HepG2 (cell line): ENCODE results near the gene ZNF490. TPM values are rescaled to one million over a fixed set of nuclear protein-coding genes. Genes with fewer than 3 reads are reported as not detected.

Experiments
- ATAC-seq: fragments of 200-7000 bp; cut with Tn5 transposase; 3 replicates; pipeline ENCODE4 v1.9.1; 2020; ENCODE audit warnings: mild to moderate bottlenecking, moderate library complexity
- BruUV-seq: library from RNA; stranded (reverse); fragments of 400-500 nt; replicated peaks from 2 replicates; lab custom pipeline; 2021; lab: Mats Ljungman, UMichigan
- CTCF ChIA-PET: fragments of 300-600 bp; formaldehyde crosslinking; extraction: SDS; loops from one replicate; lab custom pipeline; 2021; ENCODE audit warnings: low total read pairs, inconsistent platforms, low intra/inter-chr PET ratio; lab: Yijun Ruan, JAX
- POLR2A ChIA-PET: fragments of 350-600 bp; sonication (Branson Sonifier 250); formaldehyde crosslinking; loops from one replicate; lab custom pipeline; 2020; ENCODE audit warnings: antibody characterized with exemption, inconsistent platforms; lab: Yijun Ruan, JAX
- DNase-seq: peaks from one replicate; pipeline ENCODE4 v3.0.0-alpha.2; 2015; ENCODE audit warnings: low spot score
- FAIRE-seq: peaks from 3 replicates; lab custom pipeline; 2011; peaks lifted over from hg19 to GRCh38; lab: Jason Lieb, UNC
- H2AFZ ChIP-seq: one replicate; pipeline ENCODE4 v1.6.1; 2011; ENCODE audit warnings: low read length, inconsistent platforms
- H3K27ac ChIP-seq: fragments of 300-600 bp; 3 replicates; pipeline ENCODE4 v1.8.0; 2011; ENCODE audit warnings: mixed run types, mild to moderate bottlenecking, mixed read lengths, low read length, inconsistent platforms; ENCODE audit not compliant: insufficient read depth; ENCODE audit errors: extremely low read length
- H3K27me3 ChIP-seq, 2 experiments: fragments of 200-600 bp in 1 of 2; 2 replicates in 1 of 2; 3 replicates in 1 of 2; pipeline versions ENCODE4 v1.6.0 to v1.8.0; 2011; ENCODE audit warnings: low read length in 2 of 2, mild to moderate bottlenecking in 2 of 2, moderate library complexity in 2 of 2, inconsistent platforms in 1 of 2; ENCODE audit not compliant: insufficient read depth in 2 of 2, control insufficient read depth in 1 of 2
- H3K36me3 ChIP-seq, 2 experiments: fragments of 200-600 bp in 1 of 2; replicated peaks in 1 of 2; 2 replicates in 1 of 2; 3 replicates in 1 of 2; pipeline versions ENCODE4 v1.5.1 to v1.8.0; 2011; ENCODE audit warnings: low read length in 2 of 2, inconsistent platforms in 1 of 2; ENCODE audit not compliant: insufficient read depth in 2 of 2, control insufficient read depth in 1 of 2
- H3K4me1 ChIP-seq: 2 replicates; pipeline ENCODE4 v1.5.1; 2012; ENCODE audit warnings: low read length, inconsistent platforms; ENCODE audit not compliant: insufficient read depth
- H3K4me2 ChIP-seq: 2 replicates; pipeline ENCODE4 v1.6.0; 2011; ENCODE audit warnings: low read depth, low read length, inconsistent platforms
- H3K4me3 ChIP-seq, 3 experiments: fragments of 200-600 bp in 1 of 3; sonication (generic), shearing (Covaris generic) in 1 of 3; replicated peaks in 1 of 3; 2 replicates each; pipeline ENCODE4 v1.5.1; 2011 to 2016; ENCODE audit warnings: low read length in 3 of 3, inconsistent platforms in 2 of 3, low read depth in 2 of 3, mild to moderate bottlenecking in 2 of 3, control low read depth in 1 of 3, mixed read lengths in 1 of 3; ENCODE audit not compliant: insufficient read depth in 1 of 3
- H3K79me2 ChIP-seq: one replicate; pipeline ENCODE4 v1.6.1; 2011; ENCODE audit warnings: low read length, inconsistent platforms; ENCODE audit not compliant: insufficient read depth
- H3K9ac ChIP-seq: 2 replicates; pipeline ENCODE4 v1.6.0; 2011; ENCODE audit warnings: mild to moderate bottlenecking, low read depth, low read length, inconsistent platforms; ENCODE audit not compliant: insufficient read depth
- H3K9me3 ChIP-seq: 2 replicates; pipeline ENCODE4 v1.5.1; 2012; ENCODE audit warnings: mild to moderate bottlenecking, low read length
- H4K20me1 ChIP-seq: 2 replicates; pipeline ENCODE4 v1.6.0; 2011; ENCODE audit warnings: inconsistent platforms, mild to moderate bottlenecking, low read length, moderate library complexity; ENCODE audit not compliant: insufficient read depth
- AGO1 ChIP-seq: fragments of 200-400 bp; formaldehyde crosslinking; IDR thresholded peaks from 2 replicates; pipeline ENCODE4 v1.6.1; 2017; ENCODE audit warnings: mild to moderate bottlenecking, low read depth, low read length, moderate library complexity; ENCODE audit not compliant: poor library complexity, severe bottlenecking
- IRF2 ChIP-seq: IDR thresholded peaks from 2 replicates; pipeline ENCODE4 v1.6.1; 2018; ENCODE audit warnings: missing genetic modification reagents, missing compliant biosample characterization
- KIAA2018 ChIP-seq: sonication (generic); formaldehyde crosslinking; IDR thresholded peaks from 2 replicates; pipeline ENCODE4 v1.5.0; 2020; ENCODE audit warnings: mild to moderate bottlenecking, missing genetic modification reagents, borderline replicate concordance
- MAF1 ChIP-seq: sonication (generic); formaldehyde crosslinking; IDR thresholded peaks from 2 replicates; pipeline ENCODE4 v1.5.0; 2020; ENCODE audit warnings: missing genetic modification reagents, borderline replicate concordance
- ONECUT2 ChIP-seq: sonication (generic); formaldehyde crosslinking; IDR thresholded peaks from 2 replicates; pipeline ENCODE4 v1.4.0; 2020; ENCODE audit warnings: missing genetic modification reagents
- SCMH1 ChIP-seq: sonication (generic); formaldehyde crosslinking; IDR thresholded peaks from 2 replicates; pipeline ENCODE4 v1.9.0; 2021; ENCODE audit warnings: missing genetic modification reagents, mild to moderate bottlenecking, borderline replicate concordance
- ZFAT ChIP-seq: sonication (generic); formaldehyde crosslinking; conservative IDR thresholded peaks from 2 replicates; pipeline ENCODE4 v1.8.1; 2023; ENCODE audit warnings: missing genetic modification reagents, inconsistent platforms
- ZNF234 ChIP-seq: sonication (generic); formaldehyde crosslinking; conservative IDR thresholded peaks from 2 replicates; pipeline ENCODE4 v1.5.1; 2020; ENCODE audit warnings: mild to moderate bottlenecking, missing genetic modification reagents
- ZNF496 ChIP-seq: sonication (generic); formaldehyde crosslinking; IDR thresholded peaks from 2 replicates; pipeline ENCODE4 v1.8.1; 2023; ENCODE audit warnings: mild to moderate bottlenecking, moderate library complexity, missing genetic modification reagents; ENCODE audit not compliant: insufficient replicate concordance
- WGBS: methylation state at CpG from one replicate; pipeline ENCODE4 v1.1.6; 2017; ENCODE audit warnings: low lambda C conversion rate; 5-methylcytosine and 5-hydroxymethylcytosine counted together
- in situ Hi-C: cut with HindIII; loops from 2 replicates; pipeline ENCODE4 v1.10.0; 2017; ENCODE audit warnings: low pct_unique_long_range_greater_than_20kb; ENCODE audit not compliant: extremely low pct_ligation_motif_present
- intact Hi-C: fragments of 100-400 bp; cut with micrococcal nuclease; formaldehyde crosslinking; loops from one replicate; pipeline ENCODE4 v1.10.0; 2022; ENCODE audit not compliant: unreplicated experiment
- polyA plus RNA-seq, 8 experiments: library from polyadenylated mRNA; depleted of rRNA in 3 of 8; stranded (reverse) in 7 of 8; unstranded in 1 of 8; fragments of >200 nt; fragmentation: Illumina TruSeq in 4 of 8; extraction: Trizol in 4 of 8; gene quantifications; 2 replicates each; pipeline versions ENCODE4 v1.2.1 to v1.2.3, GENCODE V29; 2011 to 2016; ENCODE audit warnings: low read depth in 4 of 8, missing spikeins in 1 of 8, mixed read lengths in 1 of 8; ENCODE audit not compliant: insufficient read depth in 1 of 8
- total RNA-seq, 5 experiments: library from RNA; depleted of rRNA; stranded (reverse); fragments of >200 nt; fragmentation: Illumina TruSeq; extraction: Trizol; gene quantifications; 2 replicates each; pipeline ENCODE4 v1.2.3, GENCODE V29; 2016; ENCODE audit warnings: low read depth in 1 of 5
- TF ChIP-seq, protein P1 (sequence below), 2 experiments: sonication (generic) in 1 of 2; formaldehyde crosslinking in 1 of 2; IDR thresholded peaks; 2 replicates each; pipeline versions ENCODE4 v1.5.1 to v1.6.1; 2011 to 2020; ENCODE audit warnings: borderline replicate concordance in 1 of 2, low read depth in 1 of 2, low read length in 1 of 2, mild to moderate bottlenecking in 1 of 2, missing genetic modification reagents in 1 of 2, moderate library complexity in 1 of 2
- TF ChIP-seq, protein P2 (sequence below): sonication (generic); formaldehyde crosslinking; IDR thresholded peaks from 2 replicates; pipeline ENCODE4 v1.5.0; 2020; ENCODE audit warnings: mild to moderate bottlenecking, missing genetic modification reagents

Gene ZNF490
- total and polyA plus RNA-seq, 2 of the 13 experiments (the other 11 are each of a cell fraction or from before 2014, with no cell fraction given), result 1.3 to 2.9 TPM

- no peak overlapping the region for H2AFZ ChIP-seq
- ATAC-seq, result no peak
- no peak for FAIRE-seq
- intact Hi-C loops (no loop called here), in situ Hi-C loops (no loop called here)
- H3K27ac ChIP-seq, result no peak overlapping the region
- no peaks in the 10 kb centered on the region for H3K27me3 ChIP-seq
- 87% methylated on average over 6 of the region's 6 CpGs for WGBS
- no peaks in the 10 kb centered on the region for H3K79me2 ChIP-seq
- H3K4me2 ChIP-seq, result no peak overlapping the region
- no peaks in the 10 kb centered on the region for H4K20me1 ChIP-seq
- TF ChIP-seq, protein P1, sequence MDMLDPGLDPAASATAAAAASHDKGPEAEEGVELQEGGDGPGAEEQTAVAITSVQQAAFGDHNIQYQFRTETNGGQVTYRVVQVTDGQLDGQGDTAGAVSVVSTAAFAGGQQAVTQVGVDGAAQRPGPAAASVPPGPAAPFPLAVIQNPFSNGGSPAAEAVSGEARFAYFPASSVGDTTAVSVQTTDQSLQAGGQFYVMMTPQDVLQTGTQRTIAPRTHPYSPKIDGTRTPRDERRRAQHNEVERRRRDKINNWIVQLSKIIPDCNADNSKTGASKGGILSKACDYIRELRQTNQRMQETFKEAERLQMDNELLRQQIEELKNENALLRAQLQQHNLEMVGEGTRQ (IDR thresholded peaks at IDR 0.05; ENCODE audit: low read depth, low read length), result no peak
- TF ChIP-seq, protein P1 (CRISPR knock-in tag; IDR thresholded peaks at IDR 0.05; ENCODE audit: borderline replicate concordance), result no peak
- no peak for TF ChIP-seq ZNF234
- no peak for TF ChIP-seq ZFAT
- TF ChIP-seq AGO1, result no peak
- no peak for TF ChIP-seq IRF2 (CRISPR knock-in tag)
- TF ChIP-seq, protein P2, sequence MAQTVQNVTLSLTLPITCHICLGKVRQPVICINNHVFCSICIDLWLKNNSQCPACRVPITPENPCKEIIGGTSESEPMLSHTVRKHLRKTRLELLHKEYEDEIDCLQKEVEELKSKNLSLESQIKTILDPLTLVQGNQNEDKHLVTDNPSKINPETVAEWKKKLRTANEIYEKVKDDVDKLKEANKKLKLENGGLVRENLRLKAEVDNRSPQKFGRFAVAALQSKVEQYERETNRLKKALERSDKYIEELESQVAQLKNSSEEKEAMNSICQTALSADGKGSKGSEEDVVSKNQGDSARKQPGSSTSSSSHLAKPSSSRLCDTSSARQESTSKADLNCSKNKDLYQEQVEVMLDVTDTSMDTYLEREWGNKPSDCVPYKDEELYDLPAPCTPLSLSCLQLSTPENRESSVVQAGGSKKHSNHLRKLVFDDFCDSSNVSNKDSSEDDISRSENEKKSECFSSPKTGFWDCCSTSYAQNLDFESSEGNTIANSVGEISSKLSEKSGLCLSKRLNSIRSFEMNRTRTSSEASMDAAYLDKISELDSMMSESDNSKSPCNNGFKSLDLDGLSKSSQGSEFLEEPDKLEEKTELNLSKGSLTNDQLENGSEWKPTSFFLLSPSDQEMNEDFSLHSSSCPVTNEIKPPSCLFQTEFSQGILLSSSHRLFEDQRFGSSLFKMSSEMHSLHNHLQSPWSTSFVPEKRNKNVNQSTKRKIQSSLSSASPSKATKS (CRISPR knock-in tag), result no peak
- TF ChIP-seq SCMH1 (CRISPR knock-in tag), result no peak
- TF ChIP-seq ONECUT2 (CRISPR knock-in tag), result no peak
- TF ChIP-seq KIAA2018 (CRISPR knock-in tag), result no peak
- no peak for TF ChIP-seq MAF1 (CRISPR knock-in tag)
- no peak for TF ChIP-seq ZNF496 (CRISPR knock-in tag)
- no peak for DNase-seq
- H3K4me1 ChIP-seq, result no peaks in the 10 kb centered on the region
- no peaks in the 10 kb centered on the region for H3K9me3 ChIP-seq
- H3K9ac ChIP-seq, result no peak overlapping the region
- POLR2A ChIA-PET, result no interaction called here
- H3K4me3 ChIP-seq, result no peak overlapping the region
- CTCF ChIA-PET, result no interaction called here
- BruUV-seq, result no TSS peak
- H3K36me3 ChIP-seq, result peaks cover 0 to 11% of the 10 kb centered on the region in 2 experiments; a peak in 4 of 5 replicates
Observed at GRCh38 chr19:12652219-12652618, 41.6 kb upstream of the ZNF490 start.
